ENCODE results near the gene FANCG. TPM values are rescaled to one million over a fixed set of nuclear protein-coding genes. Genes with fewer than 3 reads are reported as not detected.
A peak's percentile ranks its signal among the peaks of the same experiment; 100 is the strongest.

Gene FANCG
- 10 to 100 TPM; 15.8 to 31.6 (median 22.6) TPM for total RNA-seq
- polyA plus RNA-seq: 10 to 100 TPM; 20.5 to 37.5 (median 26.3) TPM
- long read RNA-seq, donor 1, partial matches to known transcripts: 0 of 1 reads
- long read RNA-seq, donor 1, other reads (novel, unspliced or antisense): 0 of 1 reads
- long read RNA-seq, donor 2, partial matches to known transcripts: 0 of 3 reads
- long read RNA-seq, donor 2, other reads (novel, unspliced or antisense): 0 of 3 reads

DNA sequence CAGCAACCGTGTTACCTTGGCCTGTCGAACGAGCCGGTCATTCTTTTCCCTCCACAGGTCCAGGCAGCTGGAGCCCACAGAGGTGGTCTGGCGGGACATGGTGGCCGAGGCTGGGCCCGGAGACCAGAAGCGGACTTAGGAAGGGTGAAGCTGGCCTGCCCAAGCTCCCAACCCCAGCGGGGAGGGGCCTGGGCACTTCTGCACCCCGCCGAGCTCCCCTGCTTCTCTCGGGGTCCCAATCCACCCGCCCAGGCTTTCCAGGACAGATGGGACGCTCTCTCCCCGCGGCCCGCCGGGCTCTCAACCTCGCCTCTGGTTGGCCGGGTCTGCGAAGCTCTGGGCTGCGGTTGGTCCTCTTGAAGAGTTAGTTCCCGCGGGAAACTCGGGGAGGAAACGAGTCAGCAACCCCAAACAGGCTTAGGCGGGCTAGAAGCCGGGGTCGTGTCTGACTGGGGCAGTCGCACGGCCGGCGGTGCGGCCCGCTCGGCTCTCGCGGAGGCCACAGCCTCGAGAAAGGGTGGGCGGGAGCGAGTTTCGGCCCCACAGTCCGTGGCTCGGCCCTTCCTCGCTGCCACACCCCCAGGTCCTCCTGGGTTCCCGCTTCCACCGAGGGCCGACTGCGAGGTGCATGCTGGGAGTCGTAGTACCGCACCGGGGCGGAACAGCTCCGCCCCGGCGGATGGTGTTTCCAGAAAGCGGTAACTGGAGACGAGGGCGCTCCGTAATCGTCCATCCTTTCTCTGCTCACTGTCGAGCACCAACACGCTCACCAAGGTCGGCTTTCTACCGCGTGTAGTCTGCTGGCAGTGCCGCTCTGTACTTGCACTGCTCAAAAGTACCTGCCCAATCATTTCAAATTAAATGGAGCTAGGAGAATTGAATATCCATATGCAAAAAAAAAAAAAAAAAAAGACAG lies at the start of gene FANCG:
TSS of gene FANCG (minus strand) at position 517 of the 916 bp plus-strand sequence. CDS start at position 99, 418 bp downstream.
- peak; percentile 86 to 93 (median 86) for TF ChIP-seq POLR2AphosphoS5 (IDR thresholded peaks at IDR 0.05)
- TF ChIP-seq POLR2A (IDR thresholded peaks at IDR 0.05): peak in 1 of 3 donors; percentile 8
- TF ChIP-seq, protein P1, sequence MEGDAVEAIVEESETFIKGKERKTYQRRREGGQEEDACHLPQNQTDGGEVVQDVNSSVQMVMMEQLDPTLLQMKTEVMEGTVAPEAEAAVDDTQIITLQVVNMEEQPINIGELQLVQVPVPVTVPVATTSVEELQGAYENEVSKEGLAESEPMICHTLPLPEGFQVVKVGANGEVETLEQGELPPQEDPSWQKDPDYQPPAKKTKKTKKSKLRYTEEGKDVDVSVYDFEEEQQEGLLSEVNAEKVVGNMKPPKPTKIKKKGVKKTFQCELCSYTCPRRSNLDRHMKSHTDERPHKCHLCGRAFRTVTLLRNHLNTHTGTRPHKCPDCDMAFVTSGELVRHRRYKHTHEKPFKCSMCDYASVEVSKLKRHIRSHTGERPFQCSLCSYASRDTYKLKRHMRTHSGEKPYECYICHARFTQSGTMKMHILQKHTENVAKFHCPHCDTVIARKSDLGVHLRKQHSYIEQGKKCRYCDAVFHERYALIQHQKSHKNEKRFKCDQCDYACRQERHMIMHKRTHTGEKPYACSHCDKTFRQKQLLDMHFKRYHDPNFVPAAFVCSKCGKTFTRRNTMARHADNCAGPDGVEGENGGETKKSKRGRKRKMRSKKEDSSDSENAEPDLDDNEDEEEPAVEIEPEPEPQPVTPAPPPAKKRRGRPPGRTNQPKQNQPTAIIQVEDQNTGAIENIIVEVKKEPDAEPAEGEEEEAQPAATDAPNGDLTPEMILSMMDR (IDR thresholded peaks at IDR 0.05 in 8 of 11, conservative IDR thresholded peaks at IDR 0.05 in 3 of 11): peak in 3 of 11 experiments; percentile 9 to 31 (median 20)
- peak within 1 kb of the TSS; percentile 32 to 93 (median 82) for H3K27ac ChIP-seq
- WGBS, 5 donors: 0% methylated on average over 25 to 67 of the region's 67 CpGs

DNA sequence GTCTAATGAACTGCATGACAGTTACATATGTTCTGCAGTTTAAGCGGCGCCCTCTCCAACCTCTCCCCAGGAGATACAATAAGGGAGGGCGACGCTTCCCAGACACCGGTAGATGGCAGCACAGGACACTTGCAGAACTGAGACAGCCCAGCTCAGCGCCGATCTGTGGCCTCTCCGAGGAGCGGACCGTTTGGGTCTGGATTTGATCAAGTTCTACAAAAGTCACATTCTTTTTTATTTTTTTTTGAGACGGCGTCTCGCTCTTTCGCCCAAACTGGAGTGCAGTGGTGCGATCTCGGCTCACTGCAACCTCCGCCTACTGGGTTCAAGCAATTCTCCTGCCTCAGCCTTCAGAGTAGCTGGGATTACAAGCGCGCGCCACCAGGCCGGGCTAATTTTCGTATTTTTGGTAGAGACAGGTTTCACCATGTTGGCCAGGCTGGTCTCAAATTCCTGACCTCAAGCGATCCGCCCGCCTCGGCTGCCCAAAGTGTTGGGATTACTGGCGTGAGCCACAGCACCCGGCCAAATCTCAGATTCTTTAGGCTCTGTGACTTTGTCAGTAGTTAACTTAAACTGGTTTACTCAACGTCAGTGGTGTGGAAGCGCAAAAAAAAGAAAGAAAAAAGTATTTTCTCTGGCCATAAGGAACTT lies 37.3 kb upstream of the FANCG start:
- Histone ChIP-seq H3K27ac (peak overlapping the region; percentile 49 to 96 (median 88)), H3K36me3 (no peaks in the 10 kb centered on the region), H3K27me3 (replicated peaks in 1 of 7) (no peaks in the 10 kb centered on the region), H3K9me3 (no peaks in the 10 kb centered on the region), H3K4me3 (peak overlapping the region; percentile 56 to 88 (median 65)), H3K4me1 (peaks cover 28 to 53% (median 45%) of the 10 kb centered on the region in 6 donors)
- peak; percentile 96 for DNase-seq
- 21 to 34% (median 29%) methylated on average over 30 of the region's 30 CpGs for WGBS, 5 donors
- intact Hi-C loops (cut with DNase I; ENCODE audit: low total_unique reads): loop anchor here (5.0 kb wide), 2 partner anchors 140 to 360 kb away; no protein-coding TSS in a partner anchor
- TF ChIP-seq POLR2AphosphoS5 (IDR thresholded peaks at IDR 0.05) (peak in 2 of 3 donors; percentile 33 to 39), POLR2A (IDR thresholded peaks at IDR 0.05) (no peak)
- TF ChIP-seq, protein P1 (IDR thresholded peaks at IDR 0.05 in 8 of 11, conservative IDR thresholded peaks at IDR 0.05 in 3 of 11): peak; percentile 84 to 97 (median 93)

More for the DNA sequence above, at the start of gene FANCG:
- intact Hi-C loops (cut with DNase I; ENCODE audit: low total_unique reads): no loop called here
- Histone ChIP-seq H3K27me3 (replicated peaks in 1 of 7) (no peaks in the 10 kb centered on the region), H3K36me3 (peaks cover 0 to 27% (median 0%) of the 10 kb centered on the region in 6 donors), H3K9me3 (no peaks in the 10 kb centered on the region), H3K4me1 (peaks cover 8 to 30% (median 22%) of the 10 kb centered on the region in 6 donors), H3K4me3 (peak within 1 kb of the TSS; percentile 67 to 94 (median 82))
- DNase-seq: peak; percentile 98

DNA sequence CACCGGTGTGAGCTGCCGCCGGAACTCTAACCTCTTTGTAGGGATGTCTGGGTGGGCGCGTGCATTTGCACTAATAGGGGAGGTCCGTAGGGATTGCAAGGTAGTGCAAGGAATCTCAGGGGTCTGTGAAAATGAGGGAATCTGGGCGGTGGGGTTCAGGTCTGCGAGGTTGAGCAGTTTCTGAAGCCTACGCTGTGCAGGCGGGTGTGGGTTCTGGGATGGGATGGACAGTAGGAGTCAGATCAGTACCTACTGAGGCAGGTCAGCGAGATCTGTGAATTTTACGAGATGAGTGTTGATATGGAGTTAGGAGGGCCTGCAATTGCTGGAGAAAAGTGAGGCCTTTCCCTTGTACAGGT lies 36.8 kb upstream of the FANCG start:
- Histone ChIP-seq H3K27me3 (replicated peaks in 1 of 7) (no peaks in the 10 kb centered on the region), H3K9me3 (no peaks in the 10 kb centered on the region), H3K4me3 (peak overlapping the region; percentile 56 to 88 (median 65)), H3K4me1 (peaks cover 32 to 58% (median 49%) of the 10 kb centered on the region in 6 donors), H3K27ac (peak overlapping the region; percentile 49 to 96 (median 88)), H3K36me3 (no peaks in the 10 kb centered on the region)
- no peak for DNase-seq
- no peak for TF ChIP-seq POLR2AphosphoS5 (IDR thresholded peaks at IDR 0.05)
- no peak for TF ChIP-seq POLR2A (IDR thresholded peaks at IDR 0.05)
- TF ChIP-seq, protein P1 (IDR thresholded peaks at IDR 0.05 in 8 of 11, conservative IDR thresholded peaks at IDR 0.05 in 3 of 11): no peak
- intact Hi-C loops (cut with DNase I; ENCODE audit: low total_unique reads): loop anchor here (5.0 kb wide), 2 partner anchors 141 to 361 kb away; no protein-coding TSS in a partner anchor
- 0 to 1% (median 1%) methylated on average over 12 of the region's 12 CpGs for WGBS, 5 donors
